ENCODE results near the gene SHC3. TPM values are rescaled to one million over a fixed set of nuclear protein-coding genes. Genes with fewer than 3 reads are reported as not detected.

Gene SHC3
- total RNA-seq, 1 experiment from 2014 or later = 1.8 TPM

DNA sequence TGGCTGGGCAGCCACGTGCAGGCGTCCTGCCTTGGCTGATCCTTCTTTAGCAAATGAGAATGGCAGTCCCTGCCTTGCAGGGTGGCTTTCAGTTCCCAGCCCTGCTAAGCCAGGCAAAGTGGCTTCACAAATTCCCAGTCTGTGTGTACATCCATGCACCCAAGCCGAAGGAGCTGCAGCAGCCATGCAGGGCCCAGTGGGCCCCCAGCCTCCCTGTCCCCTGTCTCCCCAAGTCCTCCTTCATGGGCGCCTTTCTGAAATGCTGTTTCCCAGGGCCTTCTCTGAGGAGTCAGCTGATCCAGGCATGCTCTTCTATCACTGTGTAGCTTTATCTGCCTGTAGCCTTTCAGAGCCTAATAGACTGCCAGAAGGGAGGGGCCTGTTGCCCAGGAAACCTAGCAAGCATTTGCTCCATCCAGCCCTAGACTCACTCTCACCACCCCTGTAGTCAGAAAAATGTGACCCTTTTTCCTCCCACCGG is 47.4 kb upstream of the SHC3 start:
- Histone ChIP-seq H3K9ac (ENCODE audit: extremely low read depth, insufficient read length, low read length) (no peak overlapping the region), H3K4ac (ENCODE audit: low read depth, low read length) (no peak overlapping the region), H4K20me1 (ENCODE audit: control insufficient read depth, insufficient read depth, insufficient read length) (no peaks in the 10 kb centered on the region), H3K14ac (ENCODE audit: insufficient read depth, low read length) (peak overlapping the region; percentile 14; the same call in 1 of the 2 replicates), H4K91ac (ENCODE audit: insufficient read length, low read depth, low read length) (no peak overlapping the region), H2BK120ac (ENCODE audit: low read depth, low read length, poor library complexity, severe bottlenecking) (no peak overlapping the region), H3K4me2 (ENCODE audit: insufficient read depth, insufficient read length, low read length) (no peak overlapping the region), H2BK5ac (ENCODE audit: insufficient read length, low read length) (no peak overlapping the region), H4K8ac (replicated peaks; ENCODE audit: insufficient read length, low read depth, low read length) (no peak overlapping the region), H3K56ac (ENCODE audit: insufficient read length, low read depth, low read length) (no peak overlapping the region), H3K18ac (ENCODE audit: insufficient read length, low read depth, low read length) (peak overlapping the region; percentile 74), H3K27me3 (ENCODE audit: insufficient read depth, low read length) (no peaks in the 10 kb centered on the region), H3K9me3 (ENCODE audit: control insufficient read depth, low read depth, low read length) (no peaks in the 10 kb centered on the region), H3K79me1 (ENCODE audit: insufficient read depth, low read depth, low read length, poor library complexity, severe bottlenecking) (no peaks in the 10 kb centered on the region), H2AK5ac (ENCODE audit: insufficient read length, low read length) (no peak overlapping the region), H2BK20ac (ENCODE audit: low read depth, low read length, poor library complexity, severe bottlenecking) (no peak overlapping the region), H2BK12ac (ENCODE audit: insufficient read length, low read depth, low read length) (no peak overlapping the region), H2BK15ac (ENCODE audit: low read depth, low read length) (no peak overlapping the region), H2AFZ (ENCODE audit: low read length) (no peak overlapping the region), H3K23ac (ENCODE audit: insufficient read length, low read depth, low read length) (no peak overlapping the region), H3K23me2 (ENCODE audit: insufficient read length, low read depth, low read length, poor library complexity, severe bottlenecking) (no peaks in the 10 kb centered on the region), H3K79me2 (ENCODE audit: insufficient read depth, low read length) (no peaks in the 10 kb centered on the region), H4K5ac (ENCODE audit: insufficient read length, low read depth, low read length) (no peak overlapping the region), H3K27ac (ENCODE audit: insufficient read length, low read depth, low read length) (no peak overlapping the region), H3K4me1 (ENCODE audit: insufficient read depth, low read length) (no peaks in the 10 kb centered on the region; the same call in 1 of the 2 replicates), H3T11ph (ENCODE audit: low read length) (no peak overlapping the region)
- Mint-ChIP-seq H3K9me3 (peaks cover under 1% of the 10 kb centered on the region in 2 experiments; a peak in 2 of 5 replicates), H3K27ac (peak overlapping the region in 1 of 3 experiments; percentile 67; a peak in 3 of 7 replicates), H3K36me3 (ENCODE audit: insufficient read depth in 1 of 3, low read depth in 3 of 3) (no peaks in the 10 kb centered on the region), H3K4me1 (peaks cover 12% of the 10 kb centered on the region in 2 experiments), H3K4me3 (peak overlapping the region in 1 of 2 experiments; percentile 19; a peak in 2 of 5 replicates), H3K27me3 (ENCODE audit: low read depth) (no peaks in the 10 kb centered on the region; the same call in 1 of the 2 replicates)
- WGBS (ENCODE audit: extremely low coverage, insufficient read length, low lambda C conversion rate) = no CpG with 5 or more reads among the region's 5 CpGs
- TF ChIP-seq CTCF (conservative IDR thresholded peaks at IDR 0.05) = no peak
- peak; percentile 87 for DNase-seq

All from H9 (cell line).